ENCODE measurements around the gene VOPP1. TPM values are rescaled to one million over a fixed set of nuclear protein-coding genes. Genes with fewer than 3 reads are reported as not detected.

VOPP1 gene
- total and polyA plus RNA-seq, 10 donors = 60.3 to 168 (median 144) TPM

DNA sequence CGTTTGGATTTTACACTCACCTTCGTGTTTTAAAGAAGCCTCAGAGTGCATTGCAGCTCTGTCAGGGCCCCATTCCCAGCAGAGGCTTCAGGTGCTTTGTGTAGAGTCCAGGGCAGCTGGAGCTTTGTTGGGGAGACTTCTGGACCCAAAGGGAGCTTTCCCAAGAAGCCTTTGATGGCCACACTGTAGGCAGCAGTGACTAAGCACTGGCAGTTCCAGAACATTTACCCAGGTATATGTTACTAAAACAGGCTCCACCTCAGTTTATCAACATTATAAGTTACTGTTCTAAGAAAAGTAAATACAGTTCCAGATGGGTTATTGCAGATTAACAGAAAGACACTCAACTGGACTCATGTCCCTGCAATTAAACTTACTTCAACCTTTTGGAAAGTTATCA, 140.4 kb downstream of the VOPP1 start:
- TF ChIP-seq POLR2AphosphoS5 (IDR thresholded peaks at IDR 0.05) (no peak), POLR2A (IDR thresholded peaks at IDR 0.05) (no peak), CTCF (IDR thresholded peaks at IDR 0.05 in 8 of 11, conservative IDR thresholded peaks at IDR 0.05 in 3 of 11) (no peak)
- DNase-seq = no peak
- Histone ChIP-seq H3K36me3 (peaks cover 0 to 28% (median 4%) of the 10 kb centered on the region in 6 donors), H3K27ac (no peak overlapping the region), H3K4me1 (peaks cover 0 to 6% (median 0%) of the 10 kb centered on the region in 6 donors), H3K27me3 (replicated peaks in 1 of 7) (no peaks in the 10 kb centered on the region), H3K4me3 (no peak overlapping the region), H3K9me3 (no peaks in the 10 kb centered on the region)
- intact Hi-C loops (cut with DNase I; ENCODE audit: low total_unique reads) = loop anchor here (5.0 kb wide), 1 partner anchor 160 kb away; no protein-coding TSS in a partner anchor
- 18 to 69% (median 57%) methylated on average over 2 of the region's 2 CpGs for WGBS, 5 donors

- Histone ChIP-seq H3K27ac (no peak overlapping the region), H3K4me1 (peaks cover 0 to 6% (median 0%) of the 10 kb centered on the region in 6 donors), H3K36me3 (peaks cover 0 to 48% (median 14%) of the 10 kb centered on the region in 6 donors), H3K9me3 (no peaks in the 10 kb centered on the region), H3K27me3 (replicated peaks in 1 of 7) (no peaks in the 10 kb centered on the region), H3K4me3 (no peak overlapping the region)
- WGBS, 5 donors = 82 to 96% (median 86%) methylated on average over 11 of the region's 11 CpGs
- intact Hi-C loops (cut with DNase I; ENCODE audit: low total_unique reads) = loop anchor here (5.0 kb wide), 1 partner anchor 162 kb away; no protein-coding TSS in a partner anchor
- DNase-seq = no peak
- TF ChIP-seq POLR2AphosphoS5 (IDR thresholded peaks at IDR 0.05) (no peak), POLR2A (IDR thresholded peaks at IDR 0.05) (no peak), CTCF (IDR thresholded peaks at IDR 0.05 in 8 of 11, conservative IDR thresholded peaks at IDR 0.05 in 3 of 11) (no peak)
Observed at GRCh38 chr7:55429835-55430499, 142.3 kb downstream of the VOPP1 start.

DNA sequence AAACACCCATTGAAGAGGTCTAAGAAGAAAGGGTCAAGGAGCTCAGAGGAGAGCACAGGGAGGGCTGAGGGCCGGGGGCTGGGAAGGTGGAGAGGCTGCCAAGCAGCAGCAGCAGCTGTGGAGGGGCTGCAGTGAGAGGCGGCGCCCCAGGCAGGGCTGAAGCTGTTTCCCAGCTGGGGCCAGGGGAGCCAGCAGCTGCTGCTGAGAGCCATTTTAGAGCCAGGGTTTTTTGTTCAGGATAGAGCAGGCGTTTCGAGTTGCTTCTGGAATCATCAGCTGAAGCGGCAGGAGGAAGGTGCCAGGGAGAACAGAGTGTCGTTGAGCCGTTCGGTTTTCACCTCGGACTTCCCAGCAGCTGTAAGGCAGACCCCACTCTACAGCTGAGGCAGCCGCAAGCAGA, 144.5 kb downstream of the VOPP1 start:
- Histone ChIP-seq H3K4me3 (no peak overlapping the region), H3K4me1 (peaks cover 0 to 2% (median 0%) of the 10 kb centered on the region in 6 donors), H3K9me3 (no peaks in the 10 kb centered on the region), H3K27ac (no peak overlapping the region), H3K36me3 (peaks cover 0 to 54% (median 14%) of the 10 kb centered on the region in 6 donors), H3K27me3 (replicated peaks in 1 of 7) (no peaks in the 10 kb centered on the region)
- TF ChIP-seq POLR2AphosphoS5 (IDR thresholded peaks at IDR 0.05) (no peak), POLR2A (IDR thresholded peaks at IDR 0.05) (no peak), CTCF (IDR thresholded peaks at IDR 0.05 in 8 of 11, conservative IDR thresholded peaks at IDR 0.05 in 3 of 11) (no peak)
- intact Hi-C loops (cut with DNase I; ENCODE audit: low total_unique reads) = no loop called here
- 89 to 94% (median 91%) methylated on average over 11 of the region's 11 CpGs for WGBS, 5 donors
- no peak for DNase-seq

GRCh38 chr7:55427342-55427741, 145.0 kb downstream of the VOPP1 start:
- peaks cover 0 to 54% (median 14%) of the 10 kb centered on the region in 6 donors for H3K36me3 ChIP-seq
- DNase-seq = no peak
- 54 to 84% (median 66%) methylated on average over 4 of the region's 4 CpGs for WGBS, 5 donors
- H3K4me1 ChIP-seq = no peaks in the 10 kb centered on the region
- H3K9me3 ChIP-seq = no peaks in the 10 kb centered on the region
- no peak overlapping the region for H3K27ac ChIP-seq
- H3K4me3 ChIP-seq = no peak overlapping the region
- TF ChIP-seq CTCF (IDR thresholded peaks at IDR 0.05 in 8 of 11, conservative IDR thresholded peaks at IDR 0.05 in 3 of 11) (no peak), POLR2A (IDR thresholded peaks at IDR 0.05) (no peak), POLR2AphosphoS5 (IDR thresholded peaks at IDR 0.05) (no peak)
- no peaks in the 10 kb centered on the region for H3K27me3 ChIP-seq (replicated peaks in 1 of 7)
- intact Hi-C loops (cut with DNase I; ENCODE audit: low total_unique reads) = no loop called here

Measured in spleen (tissue), 11 donors.